WERI-Rb-1 (cell line): Measurements from ENCODE around the gene TENT4A.

ENCODE experiments used
- DNase-seq: peaks from one replicate; pipeline ENCODE4 v3.0.0-alpha.2; 2020
- H3K27ac ChIP-seq: fragments of 250-450 bp; sonication (Bioruptor Pico); 2 replicates; pipeline ENCODE4 v1.5.1; 2020; ENCODE audit warnings: mild to moderate bottlenecking, moderate library complexity
- H3K27me3 ChIP-seq: fragments of 250-450 bp; sonication (Bioruptor Pico); 2 replicates; pipeline ENCODE4 v1.5.1; 2021; ENCODE audit warnings: mild to moderate bottlenecking, low read depth, moderate library complexity; ENCODE audit not compliant: insufficient read depth, severe bottlenecking
- H3K36me3 ChIP-seq: fragments of 250-450 bp; sonication (Bioruptor Pico); 2 replicates; pipeline ENCODE4 v1.5.1; 2020; ENCODE audit warnings: mild to moderate bottlenecking, moderate library complexity
- H3K4me3 ChIP-seq: 2 replicates; pipeline ENCODE4 v1.5.1; 2011; ENCODE audit warnings: low read depth, mild to moderate bottlenecking, control low read depth, low read length
- H3K9me3 ChIP-seq: fragments of 250-450 bp; sonication (Bioruptor Pico); 2 replicates; pipeline ENCODE4 v1.5.1; 2021; ENCODE audit warnings: mild to moderate bottlenecking, moderate library complexity; ENCODE audit not compliant: severe bottlenecking
- TF ChIP-seq, protein P1 (sequence below): IDR thresholded peaks from 2 replicates; pipeline ENCODE4 v1.5.1; 2011; ENCODE audit warnings: low read depth, mild to moderate bottlenecking, control low read depth, inconsistent platforms, low read length

The TENT4A gene

DNA sequence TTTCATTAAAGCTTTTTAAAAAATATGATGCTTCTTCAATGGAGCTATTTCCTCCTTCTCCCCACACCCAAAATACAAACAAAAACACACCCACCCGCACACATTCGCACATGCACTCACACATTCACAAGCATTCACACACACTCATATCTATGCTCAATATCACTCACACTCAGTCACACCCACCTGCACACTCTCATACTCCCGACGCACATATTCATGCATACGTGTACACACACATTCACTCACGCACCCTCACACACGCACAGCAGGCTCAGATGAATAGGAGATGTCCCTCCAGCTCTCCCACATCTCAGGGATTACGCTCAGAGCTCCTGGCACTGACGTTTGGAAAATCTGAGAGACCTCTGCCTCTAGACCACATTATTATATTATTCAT is 25.7 kb upstream of the TENT4A start:
- Histone ChIP-seq H3K36me3 (no peaks in the 10 kb centered on the region), H3K4me3 (no peak overlapping the region), H3K27ac (no peak overlapping the region), H3K9me3 (no peaks in the 10 kb centered on the region), H3K27me3 (no peaks in the 10 kb centered on the region)
- TF ChIP-seq, protein P1, sequence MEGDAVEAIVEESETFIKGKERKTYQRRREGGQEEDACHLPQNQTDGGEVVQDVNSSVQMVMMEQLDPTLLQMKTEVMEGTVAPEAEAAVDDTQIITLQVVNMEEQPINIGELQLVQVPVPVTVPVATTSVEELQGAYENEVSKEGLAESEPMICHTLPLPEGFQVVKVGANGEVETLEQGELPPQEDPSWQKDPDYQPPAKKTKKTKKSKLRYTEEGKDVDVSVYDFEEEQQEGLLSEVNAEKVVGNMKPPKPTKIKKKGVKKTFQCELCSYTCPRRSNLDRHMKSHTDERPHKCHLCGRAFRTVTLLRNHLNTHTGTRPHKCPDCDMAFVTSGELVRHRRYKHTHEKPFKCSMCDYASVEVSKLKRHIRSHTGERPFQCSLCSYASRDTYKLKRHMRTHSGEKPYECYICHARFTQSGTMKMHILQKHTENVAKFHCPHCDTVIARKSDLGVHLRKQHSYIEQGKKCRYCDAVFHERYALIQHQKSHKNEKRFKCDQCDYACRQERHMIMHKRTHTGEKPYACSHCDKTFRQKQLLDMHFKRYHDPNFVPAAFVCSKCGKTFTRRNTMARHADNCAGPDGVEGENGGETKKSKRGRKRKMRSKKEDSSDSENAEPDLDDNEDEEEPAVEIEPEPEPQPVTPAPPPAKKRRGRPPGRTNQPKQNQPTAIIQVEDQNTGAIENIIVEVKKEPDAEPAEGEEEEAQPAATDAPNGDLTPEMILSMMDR, result no peak
- no peak for DNase-seq

GRCh38 chr5:6692906-6693305 is 20.3 kb upstream of the TENT4A start:
- Histone ChIP-seq H3K4me3 (no peak overlapping the region), H3K9me3 (no peaks in the 10 kb centered on the region), H3K36me3 (no peaks in the 10 kb centered on the region), H3K27ac (no peak overlapping the region), H3K27me3 (no peaks in the 10 kb centered on the region)
- TF ChIP-seq, protein P1, result no peak
- no peak for DNase-seq

DNA sequence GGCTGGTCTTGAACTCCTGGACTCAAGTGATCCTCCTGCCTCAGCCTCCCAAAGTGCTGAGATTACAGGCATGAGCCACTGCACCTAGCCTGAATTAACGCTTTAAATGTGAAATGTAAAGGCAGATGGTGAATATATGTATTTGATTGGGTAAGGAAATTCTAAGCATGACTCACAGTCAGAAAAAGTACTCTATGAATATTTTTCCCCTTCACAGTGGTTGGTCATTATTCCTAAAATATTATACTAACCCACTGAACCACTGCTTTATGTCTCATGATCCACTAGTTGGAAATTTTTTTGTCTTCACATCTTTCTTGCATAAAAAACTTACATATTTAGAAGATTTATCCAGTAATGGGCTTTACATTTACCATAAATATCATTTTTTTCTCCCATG is 14.5 kb upstream of the TENT4A start:
- no peak overlapping the region for H3K4me3 ChIP-seq
- TF ChIP-seq, protein P1, result no peak
- H3K27ac ChIP-seq, result no peak overlapping the region
- H3K27me3 ChIP-seq, result no peaks in the 10 kb centered on the region
- no peaks in the 10 kb centered on the region for H3K9me3 ChIP-seq
- H3K36me3 ChIP-seq, result no peaks in the 10 kb centered on the region
- DNase-seq, result no peak

- Histone ChIP-seq H3K27ac (no peak overlapping the region), H3K27me3 (no peaks in the 10 kb centered on the region), H3K4me3 (no peak overlapping the region), H3K9me3 (no peaks in the 10 kb centered on the region), H3K36me3 (no peaks in the 10 kb centered on the region)
- no peak for DNase-seq
- TF ChIP-seq, protein P1, result no peak
These were observed 13.9 kb upstream of the TENT4A start for GRCh38 chr5:6699357-6699756.

DNA sequence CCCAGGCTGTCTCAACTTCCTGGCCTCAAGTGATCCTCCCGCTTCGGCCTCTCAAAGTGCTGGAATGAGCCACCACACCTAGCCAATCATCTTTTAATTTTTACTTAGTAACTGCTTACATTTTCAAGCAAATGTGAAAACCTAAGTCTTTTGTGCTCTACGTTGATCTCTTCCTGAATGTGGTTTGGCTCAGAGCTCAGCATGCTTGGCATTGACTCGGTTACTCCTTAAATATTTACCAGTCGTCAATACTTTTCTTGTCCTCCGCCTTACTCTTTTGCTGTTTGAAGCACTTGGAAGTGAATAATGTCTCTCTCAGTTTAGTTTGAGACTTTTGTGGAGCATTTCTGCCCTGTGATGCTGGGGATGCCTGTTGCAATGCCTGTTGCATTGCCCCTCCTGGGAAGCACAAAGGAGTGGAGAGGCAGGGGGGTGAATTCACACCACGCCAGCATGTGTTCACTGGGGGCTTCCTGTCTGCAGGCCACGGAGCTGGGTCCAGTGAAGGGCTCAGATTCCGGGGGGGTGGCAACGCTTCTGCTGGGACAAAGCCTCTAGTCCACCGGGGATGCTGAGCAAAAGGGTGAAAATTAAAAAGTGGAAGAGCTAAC is 13.1 kb upstream of the TENT4A start:
- no peak overlapping the region for H3K27ac ChIP-seq
- H3K9me3 ChIP-seq, result no peaks in the 10 kb centered on the region
- no peaks in the 10 kb centered on the region for H3K36me3 ChIP-seq
- no peak for DNase-seq
- H3K4me3 ChIP-seq, result no peak overlapping the region
- TF ChIP-seq, protein P1, result no peak
- H3K27me3 ChIP-seq, result no peaks in the 10 kb centered on the region
